ENCODE results near the gene TNFRSF8.
A peak's percentile ranks its signal among the peaks of the same experiment; 100 is the strongest.

TNFRSF8 gene

GRCh38 chr1:12182410-12182984, 119.4 kb downstream of the TNFRSF8 start:
- no peak overlapping the region for H3K4ac ChIP-seq (ENCODE audit: low read length)
- no CpG with 5 or more reads among the region's 4 CpGs for WGBS, 2 donors (ENCODE audit: extremely low coverage in 2 of 2, insufficient read length in 2 of 2, insufficient replicate concordance in 1 of 2)
- H3K4me1 ChIP-seq (ENCODE audit: control insufficient read depth in 2 of 2, insufficient read depth in 1 of 2, low read depth in 1 of 2, low read length in 2 of 2), result peaks cover 15 to 38% of the 10 kb centered on the region in 2 donors

DNA sequence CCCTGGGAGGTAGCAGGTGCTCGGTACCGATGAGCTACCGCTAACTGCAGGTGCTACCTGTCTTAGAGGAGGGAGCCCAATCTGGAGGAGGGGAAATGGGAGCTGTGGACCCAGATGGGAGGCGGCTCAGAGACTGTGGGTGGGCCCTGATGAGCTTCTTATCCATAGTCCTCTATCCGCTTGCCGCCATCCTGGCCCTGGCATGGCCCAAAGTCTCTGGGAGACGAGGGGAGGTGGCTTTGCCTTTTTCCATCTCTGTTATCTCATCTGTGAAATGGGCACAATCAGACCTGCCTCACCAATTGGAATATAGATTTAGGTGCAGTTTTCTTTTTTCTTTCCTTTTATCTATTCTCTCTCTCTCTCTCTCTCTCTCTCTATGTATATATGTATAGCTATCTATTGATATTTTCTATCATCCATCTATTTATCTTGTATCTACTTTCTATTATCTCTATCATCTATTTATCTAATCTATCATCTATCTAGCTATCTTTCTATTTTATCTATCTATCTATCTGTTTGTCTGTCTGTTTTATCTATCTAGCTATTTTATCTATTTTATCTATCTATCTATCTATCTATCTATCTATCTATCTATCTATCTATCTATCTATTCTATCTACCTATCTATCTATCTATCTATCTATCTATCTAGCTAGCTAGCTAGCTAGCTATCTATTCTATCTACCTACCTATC, 120.1 kb downstream of the TNFRSF8 start:
- H3K4me1 ChIP-seq (ENCODE audit: control insufficient read depth in 2 of 2, insufficient read depth in 1 of 2, low read depth in 1 of 2, low read length in 2 of 2), result peaks cover 11 to 34% of the 10 kb centered on the region in 2 donors
- H3K4me2 ChIP-seq (ENCODE audit: insufficient read depth, low read length, poor library complexity, severe bottlenecking), result no peak overlapping the region
- H3K14ac ChIP-seq (ENCODE audit: low read length), result no peak overlapping the region
- H4K8ac ChIP-seq (ENCODE audit: low read depth, low read length), result no peak overlapping the region
- H3K18ac ChIP-seq (ENCODE audit: low read length), result no peak overlapping the region
- H3K4ac ChIP-seq (ENCODE audit: low read length), result no peak overlapping the region
- no peak overlapping the region for H3K27ac ChIP-seq (replicated peaks; ENCODE audit: low read length)
- no peak overlapping the region for H2BK120ac ChIP-seq (ENCODE audit: low read depth, low read length)
- H3K36me3 ChIP-seq (replicated peaks in 1 of 2; ENCODE audit: control insufficient read depth in 2 of 2, insufficient read depth in 2 of 2, low read length in 2 of 2), result no peaks in the 10 kb centered on the region
- no CpG with 5 or more reads among the region's 7 CpGs for WGBS, 2 donors (ENCODE audit: extremely low coverage in 2 of 2, insufficient read length in 2 of 2, insufficient replicate concordance in 1 of 2)
- no peaks in the 10 kb centered on the region for H3K27me3 ChIP-seq (ENCODE audit: control insufficient read depth in 3 of 3, insufficient read depth in 3 of 3, low read depth in 1 of 3, low read length in 3 of 3)
- no peak overlapping the region for H4K91ac ChIP-seq (ENCODE audit: low read depth, low read length, poor library complexity)
- no peak overlapping the region for H2AFZ ChIP-seq (ENCODE audit: low read length)
- no peaks in the 10 kb centered on the region for H3K79me1 ChIP-seq (ENCODE audit: low read depth, low read length)
- H3K9me3 ChIP-seq (replicated peaks in 1 of 2; ENCODE audit: control insufficient read depth in 2 of 2, insufficient read depth in 1 of 2, low read depth in 1 of 2, low read length in 2 of 2), result peaks cover 0 to 3% of the 10 kb centered on the region in 2 donors
- no peak overlapping the region for H2BK12ac ChIP-seq (ENCODE audit: low read length)
- no peak overlapping the region for H2BK15ac ChIP-seq (ENCODE audit: low read length)
- H3K9ac ChIP-seq (ENCODE audit: low read depth, low read length, poor library complexity), result no peak overlapping the region
- H3K23ac ChIP-seq (ENCODE audit: low read depth, low read length, poor library complexity), result no peak overlapping the region
- DNase-seq (ENCODE audit: low spot score), result no peak
- H3K4me3 ChIP-seq (ENCODE audit: low read length in 2 of 2), result no peak overlapping the region
- no peak overlapping the region for H2BK5ac ChIP-seq (ENCODE audit: low read length)
- peak overlapping the region; percentile 13 for H2AK5ac ChIP-seq (ENCODE audit: low read depth, low read length)

More at GRCh38 chr1:12182410-12182984, 119.4 kb downstream of the TNFRSF8 start:
- H3K27me3 ChIP-seq (ENCODE audit: control insufficient read depth in 3 of 3, insufficient read depth in 3 of 3, low read depth in 1 of 3, low read length in 3 of 3), result no peaks in the 10 kb centered on the region
- no peak overlapping the region for H3K23ac ChIP-seq (ENCODE audit: low read depth, low read length, poor library complexity)
- H3K4me2 ChIP-seq (ENCODE audit: insufficient read depth, low read length, poor library complexity, severe bottlenecking), result no peak overlapping the region
- no peak overlapping the region for H2BK12ac ChIP-seq (ENCODE audit: low read length)
- no peaks in the 10 kb centered on the region for H3K36me3 ChIP-seq (replicated peaks in 1 of 2; ENCODE audit: control insufficient read depth in 2 of 2, insufficient read depth in 2 of 2, low read length in 2 of 2)
- H3K9ac ChIP-seq (ENCODE audit: low read depth, low read length, poor library complexity), result no peak overlapping the region
- H3K14ac ChIP-seq (ENCODE audit: low read length), result peak overlapping the region; percentile 5
- H3K27ac ChIP-seq (replicated peaks; ENCODE audit: low read length), result no peak overlapping the region
- peak overlapping the region; percentile 50 for H3K18ac ChIP-seq (ENCODE audit: low read length)
- H2AK5ac ChIP-seq (ENCODE audit: low read depth, low read length), result peak overlapping the region; percentile 48
- no peak overlapping the region for H3K4me3 ChIP-seq (ENCODE audit: low read length in 2 of 2)
- H2BK15ac ChIP-seq (ENCODE audit: low read length), result no peak overlapping the region
- H3K79me1 ChIP-seq (ENCODE audit: low read depth, low read length), result no peaks in the 10 kb centered on the region
- H2AFZ ChIP-seq (ENCODE audit: low read length), result no peak overlapping the region
- H2BK120ac ChIP-seq (ENCODE audit: low read depth, low read length), result no peak overlapping the region
- no peak overlapping the region for H4K91ac ChIP-seq (ENCODE audit: low read depth, low read length, poor library complexity)
- no peak for DNase-seq (ENCODE audit: low spot score)
- no peak overlapping the region for H4K8ac ChIP-seq (ENCODE audit: low read depth, low read length)
- peaks cover 0 to 4% of the 10 kb centered on the region in 2 donors for H3K9me3 ChIP-seq (replicated peaks in 1 of 2; ENCODE audit: control insufficient read depth in 2 of 2, insufficient read depth in 1 of 2, low read depth in 1 of 2, low read length in 2 of 2)
- H2BK5ac ChIP-seq (ENCODE audit: low read length), result no peak overlapping the region

DNA sequence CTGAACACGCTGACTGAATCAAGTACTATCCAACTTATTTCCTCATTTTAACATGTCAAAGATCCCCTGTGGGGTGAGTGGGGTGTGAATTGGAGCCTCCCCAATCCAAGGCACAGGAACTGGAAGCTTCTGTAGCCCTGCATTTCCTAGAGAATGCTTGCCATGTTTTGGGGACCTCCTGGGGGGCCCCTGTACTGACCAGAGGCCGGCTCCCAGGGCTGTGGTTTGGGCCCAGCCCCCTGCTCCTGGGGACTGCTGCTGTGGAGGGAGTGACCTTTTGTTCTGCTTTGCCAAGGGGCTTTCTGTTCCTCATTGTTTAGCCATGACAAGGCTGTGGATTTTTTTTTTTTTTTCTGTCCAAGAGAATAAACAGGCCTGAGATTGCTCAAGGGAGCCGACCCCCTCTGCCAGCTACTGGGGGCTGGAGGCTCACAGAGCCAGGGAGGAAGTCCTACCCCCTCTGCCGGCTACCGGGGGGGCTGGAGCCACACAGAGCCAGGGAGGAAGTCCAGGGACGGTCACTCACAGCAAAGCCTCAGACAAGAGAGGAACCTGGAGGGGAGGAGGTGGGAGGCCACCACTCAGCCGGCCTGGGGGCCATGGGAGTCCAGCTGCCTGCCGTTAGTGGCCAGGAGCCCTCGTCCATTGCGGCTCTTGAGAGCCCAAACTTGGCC, 121.0 kb downstream of the TNFRSF8 start:
- DNase-seq (ENCODE audit: low spot score), result peak; percentile 50
- H3K27ac ChIP-seq (replicated peaks; ENCODE audit: low read length), result peak overlapping the region; percentile 80

More for the DNA sequence above, 121.0 kb downstream of the TNFRSF8 start:
- Histone ChIP-seq H2BK12ac (ENCODE audit: low read length) (peak overlapping the region; percentile 99), H2AK5ac (ENCODE audit: low read depth, low read length) (peak overlapping the region; percentile 95), H2AFZ (ENCODE audit: low read length) (peak overlapping the region; percentile 84), H2BK5ac (ENCODE audit: low read length) (peak overlapping the region; percentile 89), H2BK120ac (ENCODE audit: low read depth, low read length) (peak overlapping the region; percentile 90), H2BK15ac (ENCODE audit: low read length) (peak overlapping the region; percentile 57), H3K23ac (ENCODE audit: low read depth, low read length, poor library complexity) (no peak overlapping the region), H3K4me2 (ENCODE audit: insufficient read depth, low read length, poor library complexity, severe bottlenecking) (peak overlapping the region; percentile 21), H3K79me1 (ENCODE audit: low read depth, low read length) (no peaks in the 10 kb centered on the region), H4K91ac (ENCODE audit: low read depth, low read length, poor library complexity) (peak overlapping the region; percentile 90), H3K4ac (ENCODE audit: low read length) (peak overlapping the region; percentile 98), H3K27me3 (ENCODE audit: control insufficient read depth in 3 of 3, insufficient read depth in 3 of 3, low read depth in 1 of 3, low read length in 3 of 3) (no peaks in the 10 kb centered on the region), H3K4me3 (ENCODE audit: low read length in 2 of 2) (no peak overlapping the region), H3K36me3 (replicated peaks in 1 of 2; ENCODE audit: control insufficient read depth in 2 of 2, insufficient read depth in 2 of 2, low read length in 2 of 2) (no peaks in the 10 kb centered on the region), H3K9me3 (replicated peaks in 1 of 2; ENCODE audit: control insufficient read depth in 2 of 2, insufficient read depth in 1 of 2, low read depth in 1 of 2, low read length in 2 of 2) (peaks cover 0 to 3% of the 10 kb centered on the region in 2 donors), H3K4me1 (ENCODE audit: control insufficient read depth in 2 of 2, insufficient read depth in 1 of 2, low read depth in 1 of 2, low read length in 2 of 2) (peaks cover 11 to 25% of the 10 kb centered on the region in 2 donors), H3K14ac (ENCODE audit: low read length) (no peak overlapping the region), H3K18ac (ENCODE audit: low read length) (peak overlapping the region; percentile 99), H3K9ac (ENCODE audit: low read depth, low read length, poor library complexity) (no peak overlapping the region), H4K8ac (ENCODE audit: low read depth, low read length) (peak overlapping the region; percentile 88)
- no CpG with 5 or more reads among the region's 10 CpGs for WGBS, 2 donors (ENCODE audit: extremely low coverage in 2 of 2, insufficient read length in 2 of 2, insufficient replicate concordance in 1 of 2)
